ENCODE data around the gene URB1.

The URB1 gene

GRCh38 chr21:32301596-32301995 is 91.2 kb downstream of the URB1 start:
- H3K36me3 ChIP-seq (ENCODE audit: insufficient read depth, insufficient read length, low read length) = peaks cover 34% of the 10 kb centered on the region
- DNase-seq (ENCODE audit: low read depth, low spot score) = no peak
- no peak overlapping the region for H3K9ac ChIP-seq (ENCODE audit: insufficient read length, low read depth)
- H3K27me3 ChIP-seq (ENCODE audit: insufficient read depth, insufficient read length) = no peaks in the 10 kb centered on the region
- peaks cover 6% of the 10 kb centered on the region; the same call in 1 of the 2 replicates for H3K9me3 ChIP-seq (ENCODE audit: insufficient read depth, low read length)
- H3K4me1 ChIP-seq (ENCODE audit: insufficient read depth, insufficient read length) = peaks cover 4% of the 10 kb centered on the region
- H3K4me3 ChIP-seq (ENCODE audit: insufficient read length, low read depth) = no peak overlapping the region
- no peak for TF ChIP-seq SUZ12 (IDR thresholded peaks at IDR 0.05; ENCODE audit: extremely low read depth, insufficient read depth, insufficient read length)
- TF ChIP-seq YY1 (IDR thresholded peaks at IDR 0.05; ENCODE audit: insufficient read depth, insufficient read length) = no peak
- TF ChIP-seq ZNF274 (IDR thresholded peaks at IDR 0.05; ENCODE audit: low read depth, low read length) = no peak

DNA sequence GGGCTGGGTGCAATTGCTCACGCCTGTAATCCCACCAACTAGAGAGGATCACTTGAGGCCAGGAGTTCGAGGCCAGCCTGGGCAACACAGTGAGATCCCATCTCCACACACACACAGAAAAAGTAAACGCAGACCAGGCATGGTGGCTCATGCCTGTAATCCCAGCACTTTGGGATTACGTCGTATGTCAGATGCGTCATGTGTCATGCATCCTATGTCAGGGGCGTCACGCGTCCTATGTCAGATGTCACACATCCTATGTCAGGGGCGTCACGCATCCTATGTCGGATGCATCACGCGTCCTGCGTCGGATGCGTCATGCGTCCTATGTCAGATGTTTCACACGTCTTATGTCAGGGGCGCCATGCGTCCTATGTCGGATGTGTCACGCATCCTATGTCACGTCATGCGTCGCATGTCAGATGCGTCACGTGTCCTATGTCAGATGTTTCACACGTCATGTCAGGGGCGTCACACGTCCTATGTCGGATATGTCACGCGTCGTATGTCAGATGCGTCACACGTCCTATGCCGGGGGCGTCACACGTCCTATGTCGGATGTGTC is 92.6 kb downstream of the URB1 start:
- Histone ChIP-seq H3K4me3 (ENCODE audit: insufficient read length, low read depth) (no peak overlapping the region), H3K27me3 (ENCODE audit: insufficient read depth, insufficient read length) (no peaks in the 10 kb centered on the region), H3K9ac (ENCODE audit: insufficient read length, low read depth) (no peak overlapping the region), H3K36me3 (ENCODE audit: insufficient read depth, insufficient read length, low read length) (peaks cover 32% of the 10 kb centered on the region), H3K4me1 (ENCODE audit: insufficient read depth, insufficient read length) (no peaks in the 10 kb centered on the region), H3K9me3 (ENCODE audit: insufficient read depth, low read length) (peaks cover 6% of the 10 kb centered on the region; the same call in 1 of the 2 replicates)
- TF ChIP-seq SUZ12 (IDR thresholded peaks at IDR 0.05; ENCODE audit: extremely low read depth, insufficient read depth, insufficient read length) (no peak), ZNF274 (IDR thresholded peaks at IDR 0.05; ENCODE audit: low read depth, low read length) (no peak), YY1 (IDR thresholded peaks at IDR 0.05; ENCODE audit: insufficient read depth, insufficient read length) (no peak)
- DNase-seq (ENCODE audit: low read depth, low spot score) = no peak

DNA sequence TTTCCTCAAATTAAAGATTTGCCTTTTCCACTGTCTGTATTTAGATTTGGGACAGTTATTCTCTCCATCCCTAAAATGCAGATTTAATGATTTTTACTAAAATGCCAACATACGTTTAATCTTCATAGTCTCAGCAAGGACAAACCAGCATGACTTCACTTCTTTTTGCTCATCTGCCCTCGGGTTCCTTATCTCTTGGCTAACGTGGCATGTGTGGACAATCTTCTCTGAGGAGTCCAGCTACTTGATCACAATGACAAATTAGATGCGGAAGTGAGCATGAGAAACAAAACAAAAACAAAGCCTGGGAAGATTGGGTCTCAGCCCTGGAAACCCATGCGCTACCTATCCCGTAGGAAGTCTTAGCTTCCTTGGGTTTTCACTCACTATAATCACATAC is 93.1 kb downstream of the URB1 start:
- Histone ChIP-seq H3K9me3 (ENCODE audit: insufficient read depth, low read length) (peaks cover 6% of the 10 kb centered on the region; the same call in 1 of the 2 replicates), H3K27me3 (ENCODE audit: insufficient read depth, insufficient read length) (no peaks in the 10 kb centered on the region), H3K4me1 (ENCODE audit: insufficient read depth, insufficient read length) (no peaks in the 10 kb centered on the region), H3K36me3 (ENCODE audit: insufficient read depth, insufficient read length, low read length) (peaks cover 32% of the 10 kb centered on the region), H3K9ac (ENCODE audit: insufficient read length, low read depth) (no peak overlapping the region), H3K4me3 (ENCODE audit: insufficient read length, low read depth) (no peak overlapping the region)
- TF ChIP-seq SUZ12 (IDR thresholded peaks at IDR 0.05; ENCODE audit: extremely low read depth, insufficient read depth, insufficient read length) (no peak), YY1 (IDR thresholded peaks at IDR 0.05; ENCODE audit: insufficient read depth, insufficient read length) (no peak), ZNF274 (IDR thresholded peaks at IDR 0.05; ENCODE audit: low read depth, low read length) (no peak)
- DNase-seq (ENCODE audit: low read depth, low spot score) = no peak

DNA sequence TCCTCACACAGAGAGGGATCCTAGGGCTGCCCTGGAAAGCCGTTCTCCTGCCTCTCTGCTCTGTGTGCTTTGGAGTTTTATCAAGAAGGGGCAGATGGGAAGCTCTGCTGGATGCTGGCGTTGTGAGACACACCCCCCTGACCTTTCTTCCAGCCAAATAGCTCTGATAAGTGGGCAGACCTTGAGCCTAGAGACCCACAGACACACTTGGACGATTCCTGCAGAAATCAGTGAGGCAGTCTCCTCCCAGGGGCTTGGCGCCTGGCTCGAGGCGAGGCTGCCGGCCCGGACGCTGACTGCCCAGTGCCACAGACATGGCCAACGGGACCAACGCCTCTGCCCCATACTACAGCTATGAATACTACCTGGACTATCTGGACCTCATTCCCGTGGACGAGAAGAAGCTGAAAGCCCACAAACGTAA is 94.1 kb downstream of the URB1 start, which contains the start of gene MRAP:
MRAP (plus strand) TSS at position 198 of the 424 bp plus-strand sequence; CDS start at position 315, 117 bp downstream.
- H3K27me3 ChIP-seq (ENCODE audit: insufficient read depth, insufficient read length) = no peaks in the 10 kb centered on the region
- H3K4me3 ChIP-seq (ENCODE audit: insufficient read length, low read depth) = no peak within 1 kb of the TSS
- no peak within 1 kb of the TSS for H3K9ac ChIP-seq (ENCODE audit: insufficient read length, low read depth)
- DNase-seq (ENCODE audit: low read depth, low spot score) = no peak
- H3K36me3 ChIP-seq (ENCODE audit: insufficient read depth, insufficient read length, low read length) = peaks cover 32% of the 10 kb centered on the region
- no peak for TF ChIP-seq SUZ12 (IDR thresholded peaks at IDR 0.05; ENCODE audit: extremely low read depth, insufficient read depth, insufficient read length)
- no peak for TF ChIP-seq ZNF274 (IDR thresholded peaks at IDR 0.05; ENCODE audit: low read depth, low read length)
- TF ChIP-seq YY1 (IDR thresholded peaks at IDR 0.05; ENCODE audit: insufficient read depth, insufficient read length) = no peak
- H3K9me3 ChIP-seq (ENCODE audit: insufficient read depth, low read length) = peaks cover 6% of the 10 kb centered on the region; the same call in 1 of the 2 replicates
- no peaks in the 10 kb centered on the region for H3K4me1 ChIP-seq (ENCODE audit: insufficient read depth, insufficient read length)

- Histone ChIP-seq H3K27me3 (ENCODE audit: insufficient read depth, insufficient read length) (no peaks in the 10 kb centered on the region), H3K36me3 (ENCODE audit: insufficient read depth, insufficient read length, low read length) (peaks cover 29% of the 10 kb centered on the region), H3K9me3 (ENCODE audit: insufficient read depth, low read length) (peaks cover 6% of the 10 kb centered on the region; the same call in 1 of the 2 replicates), H3K9ac (ENCODE audit: insufficient read length, low read depth) (no peak overlapping the region), H3K4me3 (ENCODE audit: insufficient read length, low read depth) (no peak overlapping the region), H3K4me1 (ENCODE audit: insufficient read depth, insufficient read length) (no peaks in the 10 kb centered on the region)
- no peak for DNase-seq (ENCODE audit: low read depth, low spot score)
- no peak for TF ChIP-seq ZNF274 (IDR thresholded peaks at IDR 0.05; ENCODE audit: low read depth, low read length)
- no peak for TF ChIP-seq SUZ12 (IDR thresholded peaks at IDR 0.05; ENCODE audit: extremely low read depth, insufficient read depth, insufficient read length)
- no peak for TF ChIP-seq YY1 (IDR thresholded peaks at IDR 0.05; ENCODE audit: insufficient read depth, insufficient read length)
Measured at GRCh38 chr21:32298148-32298559, 94.7 kb downstream of the URB1 start.

GRCh38 chr21:32297449-32297848 is 95.4 kb downstream of the URB1 start:
- Histone ChIP-seq H3K4me3 (ENCODE audit: insufficient read length, low read depth) (no peak overlapping the region), H3K9ac (ENCODE audit: insufficient read length, low read depth) (no peak overlapping the region), H3K9me3 (ENCODE audit: insufficient read depth, low read length) (peaks cover 6% of the 10 kb centered on the region; the same call in 1 of the 2 replicates), H3K36me3 (ENCODE audit: insufficient read depth, insufficient read length, low read length) (peaks cover 26% of the 10 kb centered on the region), H3K4me1 (ENCODE audit: insufficient read depth, insufficient read length) (no peaks in the 10 kb centered on the region), H3K27me3 (ENCODE audit: insufficient read depth, insufficient read length) (no peaks in the 10 kb centered on the region)
- TF ChIP-seq ZNF274 (IDR thresholded peaks at IDR 0.05; ENCODE audit: low read depth, low read length) (no peak), SUZ12 (IDR thresholded peaks at IDR 0.05; ENCODE audit: extremely low read depth, insufficient read depth, insufficient read length) (no peak), YY1 (IDR thresholded peaks at IDR 0.05; ENCODE audit: insufficient read depth, insufficient read length) (no peak)
- no peak for DNase-seq (ENCODE audit: low read depth, low spot score)

DNA sequence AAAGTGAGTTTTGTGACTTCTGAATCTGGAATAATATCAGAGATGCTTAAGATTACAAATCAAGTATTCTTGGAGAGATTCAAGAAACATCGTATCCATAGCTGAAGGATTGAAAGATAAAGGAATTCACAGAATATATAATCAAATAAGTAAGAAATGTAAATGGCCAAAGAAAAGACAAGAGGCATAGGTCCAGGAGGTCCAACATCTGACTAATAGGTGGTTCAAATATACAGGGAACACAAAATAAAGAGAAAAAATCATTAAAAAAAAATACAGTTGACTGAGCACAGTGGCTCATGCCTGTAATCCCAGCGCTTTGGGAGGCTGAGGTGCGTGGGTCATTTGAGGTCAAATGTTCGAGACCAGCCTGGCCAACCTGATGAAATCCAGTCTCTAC is 107.3 kb downstream of the URB1 start:
- Histone ChIP-seq H3K4me1 (ENCODE audit: insufficient read depth, insufficient read length) (no peaks in the 10 kb centered on the region), H3K9ac (ENCODE audit: insufficient read length, low read depth) (no peak overlapping the region), H3K27me3 (ENCODE audit: insufficient read depth, insufficient read length) (no peaks in the 10 kb centered on the region), H3K4me3 (ENCODE audit: insufficient read length, low read depth) (no peak overlapping the region), H3K36me3 (ENCODE audit: insufficient read depth, insufficient read length, low read length) (no peaks in the 10 kb centered on the region), H3K9me3 (ENCODE audit: insufficient read depth, low read length) (no peaks in the 10 kb centered on the region)
- TF ChIP-seq ZNF274 (IDR thresholded peaks at IDR 0.05; ENCODE audit: low read depth, low read length) (no peak), YY1 (IDR thresholded peaks at IDR 0.05; ENCODE audit: insufficient read depth, insufficient read length) (no peak), SUZ12 (IDR thresholded peaks at IDR 0.05; ENCODE audit: extremely low read depth, insufficient read depth, insufficient read length) (no peak)
- DNase-seq (ENCODE audit: low read depth, low spot score) = no peak

Data from NT2/D1 (cell line).